GM19238 (cell line): ENCODE measurements around the gene RPS2.
A peak's percentile ranks its signal among the peaks of the same experiment; 100 is the strongest.

Source experiments
- DNase-seq: peaks from one replicate; pipeline ENCODE4 v3.0.0; 2011; ENCODE audit warnings: low spot score; ENCODE audit not compliant: insufficient read length

The RPS2 gene

GRCh38 chr16:1999866-2000514, 35.4 kb upstream of the RPS2 start:
- no peak for DNase-seq

GRCh38 chr16:1998852-1999801, 34.5 kb upstream of the RPS2 start:
- DNase-seq = no peak

- DNase-seq = no peak
These were observed 33.8 kb upstream of the RPS2 start for GRCh38 chr16:1998360-1998835.

GRCh38 chr16:1997494-1998359, 33.1 kb upstream of the RPS2 start:
- no peak for DNase-seq

- no peak for DNase-seq
These were observed 29.1 kb upstream of the RPS2 start for GRCh38 chr16:1993731-1994131.

- no peak for DNase-seq
These were observed 28.2 kb upstream of the RPS2 start for GRCh38 chr16:1992704-1993317.

- DNase-seq = peak; percentile 99
These were observed 27.5 kb upstream of the RPS2 start for GRCh38 chr16:1991948-1992703.

GRCh38 chr16:1991588-1991947, 26.9 kb upstream of the RPS2 start:
- DNase-seq = no peak

- DNase-seq = peak; percentile 76
These were observed 26.5 kb upstream of the RPS2 start for GRCh38 chr16:1991135-1991551.

- no peak for DNase-seq
These were observed 25.9 kb upstream of the RPS2 start for GRCh38 chr16:1990351-1991134.

- no peak for DNase-seq
These were observed 25.4 kb upstream of the RPS2 start for GRCh38 chr16:1990101-1990350.

- no peak for DNase-seq
These were observed 24.8 kb upstream of the RPS2 start, which contains the start of gene SYNGR3 for GRCh38 chr16:1989209-1990100. Gene SYNGR3 (plus strand): TSS chr16:1989970. CDS start chr16:1990103, 133 bp downstream.

- DNase-seq = no peak
These were observed 22.6 kb upstream of the RPS2 start for GRCh38 chr16:1987198-1987597.

- DNase-seq = no peak
These were observed 21.0 kb upstream of the RPS2 start for GRCh38 chr16:1985466-1986150.

GRCh38 chr16:1984347-1985225, 20.0 kb upstream of the RPS2 start:
- DNase-seq = no peak

GRCh38 chr16:1983544-1984346, 19.1 kb upstream of the RPS2 start, which contains the start of gene GFER:
Gene GFER (plus strand): TSS chr16:1984193. CDS start chr16:1984219, 26 bp downstream.
- peak; percentile 98 for DNase-seq
